ENCODE results near the gene MAEA.

Gene MAEA

DNA sequence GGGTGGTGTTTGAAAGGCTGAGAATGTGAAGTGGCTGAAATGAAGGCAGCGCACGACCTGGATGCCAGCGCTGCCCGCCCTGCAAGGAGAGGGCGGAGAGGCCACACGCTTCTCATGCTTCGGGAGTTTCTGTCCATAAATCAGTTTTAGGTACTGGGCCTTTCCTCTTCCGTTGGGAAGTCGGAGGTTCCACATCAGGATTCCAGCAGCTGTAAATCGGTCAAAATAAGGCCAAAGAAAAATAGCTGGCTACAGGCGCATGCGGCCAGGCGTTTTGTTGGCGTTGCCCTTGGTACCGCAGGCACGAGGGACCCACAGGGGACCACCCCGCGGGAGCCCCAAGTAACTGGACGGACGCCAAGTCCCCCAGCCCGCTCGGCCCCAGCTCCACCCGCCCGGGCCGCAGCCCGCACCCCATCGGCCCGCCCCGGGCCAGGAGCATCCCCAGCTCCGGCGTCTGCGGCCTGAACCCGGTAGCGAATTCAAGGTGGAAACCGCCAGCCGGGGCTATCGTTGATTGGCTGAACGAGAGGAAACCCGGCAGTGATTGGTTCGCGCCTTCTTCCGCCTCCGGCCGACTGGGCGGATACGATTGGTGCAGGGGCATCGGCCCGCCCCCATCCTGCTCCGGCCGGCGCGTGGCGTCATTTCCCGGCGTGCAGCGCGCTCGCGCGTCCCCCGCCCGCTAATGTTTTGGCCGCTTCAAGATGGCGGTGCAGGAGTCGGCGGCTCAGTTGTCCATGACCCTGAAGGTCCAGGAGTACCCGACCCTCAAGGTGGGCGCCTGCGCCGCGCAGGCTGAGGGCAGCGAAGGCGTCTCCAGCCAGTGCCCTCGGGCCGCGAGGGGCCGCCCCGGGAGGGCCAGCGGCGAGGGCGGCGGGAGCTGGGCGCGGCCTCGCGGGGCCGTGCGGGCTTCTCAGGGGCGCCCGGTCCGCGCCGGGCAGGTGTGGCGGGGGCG, at the start of gene MAEA:
Gene MAEA (plus strand): TSS at position 685 of the 958 bp plus-strand sequence. CDS start 23 bp downstream, at position 708.
- peak; percentile 94 to 96 for DNase-seq

DNA sequence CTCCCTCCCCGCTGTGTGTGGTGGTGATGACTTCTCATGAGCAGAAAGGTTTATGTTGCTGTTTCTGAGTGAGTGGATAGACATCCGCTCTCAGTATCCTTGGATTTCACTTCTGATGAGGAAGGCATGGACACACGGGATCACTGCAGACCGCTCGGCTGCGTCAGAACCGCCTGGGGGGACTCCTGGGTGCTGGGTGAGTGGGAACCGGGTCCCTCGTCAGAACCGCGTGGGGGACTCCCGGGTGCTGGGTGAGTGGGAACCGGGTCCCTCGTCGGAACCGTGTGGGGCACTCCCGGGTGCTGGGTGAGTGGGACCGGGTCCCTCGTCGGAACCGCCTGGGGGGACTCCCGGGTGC, 49.8 kb upstream of the MAEA start:
- no peak for DNase-seq

DNA sequence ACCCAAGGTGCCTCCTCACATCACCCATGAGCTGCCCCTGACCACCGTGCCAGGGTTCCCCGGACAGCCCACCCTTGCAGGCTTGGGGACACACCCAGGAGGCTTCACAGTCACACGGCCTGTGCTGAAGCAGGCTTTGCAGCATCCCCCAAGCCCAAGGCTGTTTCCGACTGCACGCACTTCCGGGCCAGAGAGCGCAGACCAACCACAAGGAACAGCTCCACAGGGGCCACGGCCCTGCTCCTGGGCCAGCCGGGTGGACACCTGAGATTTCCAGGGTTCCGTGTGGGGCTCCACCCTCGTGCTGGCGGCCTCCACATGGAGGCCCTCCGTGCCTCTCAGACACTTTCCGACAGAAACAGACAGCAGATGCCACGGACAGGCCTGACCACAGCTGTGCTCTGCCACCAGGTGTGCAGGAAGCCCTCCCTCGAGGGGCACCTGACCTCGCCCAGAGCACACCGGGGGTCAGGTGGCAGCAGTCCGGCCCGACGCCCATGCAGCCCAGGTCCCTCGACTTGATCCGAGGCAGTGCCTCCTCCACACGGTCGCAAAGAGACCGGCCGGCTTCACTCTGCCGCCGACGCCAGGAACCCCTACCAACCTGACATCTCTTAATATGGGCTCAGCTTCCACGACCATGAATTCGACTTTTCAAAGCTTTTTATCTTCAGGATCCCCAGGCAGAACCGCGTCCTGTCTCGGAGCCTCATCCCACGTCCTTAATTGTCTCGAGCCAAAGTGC, 48.8 kb upstream of the MAEA start:
- no peak for DNase-seq

DNA sequence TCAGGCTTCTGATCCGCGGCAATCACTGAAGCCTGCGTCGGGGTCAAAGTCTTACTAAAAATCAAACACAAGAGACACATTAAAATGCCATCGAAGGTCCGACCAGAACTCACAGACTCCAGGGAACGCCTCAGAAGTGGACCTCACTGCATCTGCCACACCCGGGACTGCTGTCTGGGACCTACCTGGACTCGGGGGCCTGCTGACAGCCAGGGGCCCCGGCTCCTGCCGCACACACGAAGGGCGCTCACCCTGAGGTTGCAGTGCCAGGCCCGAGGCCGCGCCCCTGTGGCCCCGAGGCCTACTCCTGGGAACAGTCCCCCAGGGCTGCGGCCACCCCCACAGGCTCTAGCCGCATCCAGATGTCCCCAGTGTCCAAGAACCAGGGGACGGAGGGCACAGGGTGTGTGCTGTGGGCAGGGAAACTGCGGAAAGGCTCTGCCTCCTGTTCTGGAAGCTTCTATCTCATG, 48.2 kb upstream of the MAEA start:
- DNase-seq: no peak

DNA sequence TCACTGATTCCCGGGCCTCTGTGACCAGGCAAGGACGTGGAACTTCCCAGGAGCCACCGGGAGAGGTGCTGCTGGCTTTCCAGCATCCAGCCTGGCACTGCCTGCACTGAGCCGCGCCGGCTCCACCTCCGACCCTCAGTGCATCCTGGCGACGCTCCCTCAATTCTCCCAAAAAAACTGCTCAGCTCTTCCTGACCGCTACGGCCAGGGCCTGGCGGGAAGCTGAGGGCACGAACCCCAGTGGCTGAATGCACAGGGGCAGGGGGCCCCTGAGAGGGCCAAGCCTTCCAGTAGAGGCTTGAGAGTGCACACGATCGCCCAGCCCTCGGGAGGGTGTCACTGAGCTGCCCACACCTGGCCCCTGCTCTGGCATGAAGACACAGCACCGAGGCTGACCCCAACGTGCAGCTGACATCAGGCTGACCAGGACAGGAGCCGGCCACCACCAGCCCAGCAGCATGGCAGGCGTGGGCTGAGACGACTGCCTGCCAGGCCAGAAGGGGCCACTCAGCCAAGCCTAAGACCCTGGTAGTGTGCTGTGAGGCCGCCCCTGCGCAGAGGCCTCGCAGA, 47.7 kb upstream of the MAEA start:
- no peak for DNase-seq

DNA sequence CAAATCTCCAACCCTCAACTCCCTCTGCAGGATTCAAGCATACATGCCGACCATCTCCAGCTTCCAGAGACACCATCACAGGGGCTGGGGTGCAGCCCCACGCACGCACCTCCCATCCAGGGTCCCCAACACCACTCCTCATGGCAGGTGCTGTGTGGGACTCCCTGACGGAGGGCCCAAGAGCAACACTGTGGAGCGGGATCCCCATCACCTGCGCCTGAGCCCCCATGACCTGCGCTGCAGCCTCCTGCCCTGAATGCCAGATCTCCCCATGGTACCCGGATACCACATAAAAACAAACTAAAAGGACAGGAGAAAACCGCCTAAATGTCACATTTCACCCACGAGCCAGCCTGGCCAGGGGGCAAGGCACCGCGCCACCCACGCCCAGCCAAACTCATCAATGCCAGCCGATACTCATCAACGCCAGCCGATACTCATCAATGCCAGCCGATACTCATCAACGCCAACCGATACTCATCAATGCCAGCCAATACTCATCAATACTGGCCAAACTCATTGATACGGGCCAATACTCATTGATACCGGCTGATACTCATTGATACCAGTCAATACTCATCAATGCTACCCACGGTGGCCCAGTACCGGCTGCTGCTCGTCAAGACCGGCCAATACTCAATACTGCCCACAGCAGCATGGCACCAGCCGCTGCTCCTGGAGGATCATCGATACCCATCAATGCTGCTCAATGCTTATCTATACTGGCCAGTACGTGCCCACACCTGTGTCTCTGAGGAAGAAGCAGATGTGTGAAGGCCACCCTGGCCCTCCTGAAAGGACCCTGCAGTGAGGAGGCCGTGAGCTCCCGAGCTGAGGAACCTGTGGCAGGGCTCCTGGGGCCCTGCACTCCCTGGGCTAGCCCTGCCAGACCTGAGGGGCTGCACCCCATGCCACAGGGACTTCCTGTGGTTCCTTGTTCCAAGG, 46.9 kb upstream of the MAEA start:
- no peak for DNase-seq

DNA sequence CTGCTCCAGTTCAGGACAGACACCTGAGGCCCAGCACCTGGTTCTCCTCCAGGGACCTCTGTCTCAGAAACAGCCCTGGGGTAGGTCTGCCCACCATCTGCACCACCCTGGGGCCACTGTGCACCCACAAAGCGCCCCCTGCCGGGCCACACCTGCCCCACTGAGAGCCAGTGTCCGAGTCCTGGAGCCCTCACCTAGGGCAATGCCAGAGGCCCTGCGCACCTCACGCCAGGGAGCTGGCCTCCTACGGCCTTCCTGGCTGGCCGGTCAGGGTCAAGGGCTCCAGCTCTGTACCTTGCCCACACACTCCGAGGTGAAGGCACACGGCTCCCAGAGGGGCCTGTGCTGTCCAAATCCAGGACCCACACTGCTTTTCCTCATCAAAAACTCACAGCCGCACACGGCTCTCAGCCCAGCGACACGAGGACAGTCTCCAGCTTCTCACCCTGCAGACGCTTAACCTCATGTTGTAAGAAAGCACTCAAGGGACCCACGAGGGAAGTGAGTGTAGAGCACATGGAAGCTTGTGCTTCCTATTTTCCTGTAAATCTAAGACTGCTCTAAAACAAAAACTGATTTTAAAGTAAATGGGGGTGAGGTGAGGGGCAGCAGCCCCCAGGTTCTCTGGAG, 46.1 kb upstream of the MAEA start:
- no peak for DNase-seq

DNA sequence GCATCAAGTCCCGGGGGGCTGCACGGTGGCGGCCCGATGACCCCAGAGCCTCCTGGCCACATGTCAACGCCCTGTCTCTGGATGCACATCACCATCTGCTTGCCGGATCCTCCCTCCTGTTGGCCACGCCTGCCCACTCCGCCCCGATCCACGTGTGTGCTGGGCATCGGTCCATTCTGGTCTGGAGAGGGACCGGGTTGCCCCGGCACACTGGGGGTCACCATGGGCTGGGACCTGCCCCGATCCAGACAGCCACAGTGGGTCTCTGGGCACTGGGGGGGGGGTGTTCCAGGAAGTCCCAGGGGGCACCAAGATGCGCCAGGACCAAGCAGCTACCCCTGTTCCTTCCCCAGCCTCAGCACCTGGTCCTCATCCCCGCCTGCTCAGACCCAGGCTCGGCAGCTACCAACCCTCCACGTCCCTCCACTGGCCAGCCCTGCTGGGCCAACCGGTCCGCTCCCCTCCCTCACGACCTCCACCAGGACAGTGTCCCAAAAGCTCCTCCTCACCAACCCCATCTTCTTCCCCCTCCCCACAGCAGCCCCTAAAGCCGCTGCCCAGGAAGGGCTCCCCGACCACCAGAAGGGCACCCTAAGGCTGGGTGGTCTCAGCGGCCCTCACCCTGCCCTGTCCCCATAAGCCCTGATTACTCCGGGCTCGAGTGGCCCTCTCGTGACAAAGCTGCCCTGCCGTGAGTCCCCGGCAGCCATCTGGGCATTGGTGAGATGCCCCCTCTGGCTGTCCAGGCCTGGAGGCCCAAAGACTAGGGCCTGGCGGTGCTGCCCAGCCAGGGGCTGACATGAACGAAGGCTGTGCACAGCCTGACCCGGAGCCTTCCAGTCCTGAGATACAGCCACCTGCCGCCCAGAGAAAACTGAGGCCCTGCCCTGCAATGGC, 45.4 kb upstream of the MAEA start:
- no peak for DNase-seq

DNA sequence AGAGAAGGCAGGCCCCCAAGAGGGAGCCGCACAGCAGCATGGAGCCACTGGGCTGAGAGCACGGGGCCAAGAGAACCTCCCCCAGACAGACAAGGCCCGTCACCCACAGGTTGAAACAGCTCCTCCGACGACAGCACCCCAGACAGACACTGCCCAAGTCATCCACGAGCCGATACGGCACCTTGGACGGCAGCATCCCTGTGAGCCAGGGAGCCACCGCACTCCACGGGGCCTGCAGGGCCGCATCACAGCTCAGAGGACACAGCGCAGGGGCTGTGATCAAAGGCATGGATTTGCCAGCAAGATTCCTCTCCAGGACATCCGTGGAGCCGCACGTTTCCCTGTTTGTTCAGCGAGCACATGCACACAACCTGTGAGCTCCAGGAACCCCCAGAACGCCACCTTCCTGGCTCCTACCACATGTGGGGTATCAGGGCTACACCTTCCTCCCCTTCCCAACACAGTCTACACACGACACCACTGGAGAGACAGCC, 44.7 kb upstream of the MAEA start:
- no peak for DNase-seq

DNA sequence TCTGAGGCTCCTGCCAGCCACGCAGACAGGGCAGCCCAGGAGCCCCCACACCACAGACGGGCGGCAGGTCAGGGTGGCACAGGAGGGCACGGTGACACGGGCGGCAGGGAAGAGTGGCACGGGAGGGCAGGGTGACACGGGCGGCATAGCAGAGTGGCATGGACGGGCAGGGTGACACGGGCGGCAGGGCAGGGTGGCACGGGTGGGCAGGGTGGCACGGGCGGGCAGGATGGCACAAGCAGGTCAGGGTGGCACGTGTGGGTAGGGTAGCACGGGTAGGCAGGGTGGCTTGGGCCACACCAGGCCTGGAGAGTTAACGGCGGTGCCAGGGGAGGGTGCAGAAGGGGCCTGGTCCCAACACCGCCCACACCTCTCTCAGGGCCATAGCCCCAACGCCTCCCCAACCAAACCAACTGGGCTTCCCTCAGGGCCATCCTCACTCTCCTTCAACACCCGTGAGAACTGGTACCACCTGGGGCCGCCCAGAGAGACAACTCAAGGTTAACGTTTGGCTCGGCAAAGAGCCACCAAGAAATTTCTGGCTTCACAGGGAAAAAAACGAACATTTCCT, 44.1 kb upstream of the MAEA start:
- no peak for DNase-seq

DNA sequence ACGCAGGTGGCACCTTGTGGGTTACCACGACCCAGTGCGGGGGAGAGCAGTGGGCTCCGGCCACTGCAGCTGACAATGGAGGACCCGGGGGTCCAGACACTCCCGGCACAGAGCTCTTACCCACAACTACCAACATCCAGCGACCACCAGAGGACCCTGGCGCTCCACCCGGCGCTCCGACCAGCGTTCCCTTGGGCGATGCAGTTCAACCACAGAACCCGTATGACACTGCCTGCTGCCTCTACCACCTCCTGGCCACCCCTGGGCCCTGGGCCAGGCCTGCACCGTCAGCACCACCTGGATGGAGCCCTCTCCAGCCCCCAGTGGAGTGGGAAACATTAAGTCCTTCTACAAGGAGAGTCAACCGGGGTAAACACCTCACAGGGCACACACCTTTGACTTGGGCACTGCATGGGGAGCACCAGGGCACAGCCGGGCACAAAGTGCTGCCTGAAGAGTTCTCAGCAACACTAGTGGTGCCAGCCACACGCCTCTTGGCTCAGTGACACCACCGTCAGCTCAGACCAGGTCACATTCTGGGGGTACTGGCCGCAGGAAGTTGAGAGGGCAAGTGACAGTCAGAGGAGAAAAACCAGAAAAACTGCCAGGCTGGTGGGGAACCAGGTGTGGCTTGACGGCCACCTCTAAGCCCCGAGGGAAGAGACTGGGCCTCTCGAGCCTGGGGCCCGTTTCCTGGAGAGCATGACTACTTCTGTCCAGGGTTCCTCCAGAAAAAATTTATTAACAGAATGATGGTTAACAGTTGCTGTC, 43.4 kb upstream of the MAEA start:
- no peak for DNase-seq

DNA sequence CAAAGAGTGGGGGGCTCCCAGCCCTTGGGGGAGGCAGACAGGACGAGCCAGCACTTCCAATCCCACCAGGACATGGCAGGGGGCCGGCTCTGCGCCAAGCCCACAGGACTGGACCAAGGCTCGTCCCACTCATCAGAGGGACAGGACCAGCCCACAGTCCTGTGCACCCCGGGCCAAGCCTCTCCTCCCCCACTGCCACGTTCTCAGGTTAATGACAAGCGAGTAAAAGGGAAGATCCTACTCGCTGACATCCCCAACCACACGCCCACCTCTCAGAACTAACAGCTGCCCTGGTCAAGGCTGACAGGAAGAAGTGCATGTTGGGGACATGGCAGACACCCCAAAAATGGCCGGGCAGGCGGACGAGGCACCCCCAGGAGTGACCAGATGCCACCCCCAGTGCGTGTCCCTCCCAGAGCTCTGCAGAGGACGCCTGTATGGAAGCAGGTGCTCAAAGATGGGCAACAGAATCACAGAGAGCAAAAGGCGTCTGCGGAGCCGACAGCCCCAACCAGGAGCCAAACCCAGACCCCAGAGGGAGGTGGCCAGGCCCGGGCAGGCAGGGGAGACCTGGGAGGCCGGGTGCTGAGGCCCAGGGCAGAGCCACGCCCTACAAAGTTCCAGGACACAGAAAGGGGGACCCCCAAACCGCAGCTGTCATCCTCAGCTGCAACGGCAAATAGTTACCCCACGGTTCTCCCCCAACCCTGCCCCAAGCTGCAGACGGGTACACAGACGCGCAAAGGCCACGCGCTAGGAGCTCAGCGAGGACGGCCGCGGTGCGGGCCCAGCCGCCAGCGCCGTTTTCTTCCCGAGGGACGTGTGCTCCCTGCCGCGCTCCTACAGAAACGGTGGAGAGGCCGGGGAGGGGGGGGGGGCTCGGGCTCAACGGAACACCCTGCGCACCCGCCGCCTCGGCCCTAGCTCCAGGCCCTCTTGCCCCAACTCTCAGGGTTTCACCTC, 42.5 kb upstream of the MAEA start:
- peak in 1 of 2 experiments; percentile 9 for DNase-seq

DNA sequence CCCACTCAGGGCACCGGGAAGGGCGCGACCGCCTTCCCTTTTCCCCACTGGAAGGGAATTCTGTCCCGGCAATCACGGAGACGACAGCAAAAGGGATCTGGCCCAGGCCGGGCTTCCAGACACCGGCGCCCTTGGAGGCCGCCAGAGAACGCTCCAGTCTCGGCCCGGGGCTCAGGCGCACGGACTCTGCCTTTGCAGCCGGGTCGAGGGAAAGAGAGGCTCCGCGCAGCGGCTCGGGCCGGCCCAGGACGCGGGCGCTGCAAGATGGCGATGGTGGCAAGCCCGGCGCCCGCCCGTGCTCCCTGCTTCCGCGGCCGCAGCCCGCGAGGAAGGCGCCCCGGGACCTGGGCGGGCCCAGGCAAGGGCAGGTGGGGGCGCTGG, 41.8 kb upstream of the MAEA start:
- no peak for DNase-seq

DNA sequence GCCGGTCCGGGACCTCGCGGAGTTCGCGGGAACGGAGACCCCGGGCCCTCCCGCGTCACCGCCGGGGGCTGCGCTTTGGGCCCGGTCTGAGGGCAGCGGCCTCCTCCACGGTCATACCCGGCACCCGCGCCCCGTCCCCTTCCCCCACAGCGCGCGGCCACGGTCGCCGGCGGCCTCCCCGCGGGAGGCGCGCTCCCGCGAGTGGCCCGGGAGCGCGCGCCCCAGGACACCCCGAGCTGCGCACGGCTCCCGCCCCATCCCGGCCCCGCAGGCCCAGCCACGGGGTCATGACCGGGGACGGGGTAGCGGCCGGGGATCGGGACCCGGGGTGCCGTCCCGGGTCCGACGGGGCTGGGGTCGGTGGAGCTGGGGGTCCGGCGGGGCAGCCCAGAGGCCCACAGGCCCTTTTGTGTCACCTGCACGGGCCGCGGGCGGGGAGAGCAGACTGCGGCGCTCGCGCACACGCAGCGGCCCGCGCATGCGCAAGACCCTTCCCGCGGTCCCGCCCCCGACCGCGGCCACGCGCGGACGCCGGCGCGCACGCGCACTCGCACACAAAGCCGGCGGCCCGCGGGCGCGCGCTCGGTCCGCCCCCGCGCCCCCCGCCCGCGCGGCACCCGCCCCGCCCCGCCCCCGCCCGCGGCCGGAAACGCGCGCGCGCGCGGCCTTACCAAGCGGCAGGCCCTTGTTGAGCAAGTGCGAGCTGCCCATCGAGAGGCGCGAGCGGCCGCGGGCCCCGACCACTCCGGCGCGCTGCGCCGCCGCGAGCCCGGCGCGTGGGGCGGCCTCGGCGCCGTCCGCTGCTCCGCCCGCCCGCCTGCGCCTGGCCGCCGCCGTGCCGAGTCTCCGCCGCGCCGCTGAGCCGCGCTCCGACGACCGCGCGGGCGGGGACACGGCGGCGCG, 41.2 kb upstream of the MAEA start, which contains the start of gene CTBP1:
Gene CTBP1 (minus strand): TSS at position 886 of the 903 bp plus-strand sequence. CDS start 7,799 bp downstream, outside the sequence.
- DNase-seq: peak; percentile 58 to 66

DNA sequence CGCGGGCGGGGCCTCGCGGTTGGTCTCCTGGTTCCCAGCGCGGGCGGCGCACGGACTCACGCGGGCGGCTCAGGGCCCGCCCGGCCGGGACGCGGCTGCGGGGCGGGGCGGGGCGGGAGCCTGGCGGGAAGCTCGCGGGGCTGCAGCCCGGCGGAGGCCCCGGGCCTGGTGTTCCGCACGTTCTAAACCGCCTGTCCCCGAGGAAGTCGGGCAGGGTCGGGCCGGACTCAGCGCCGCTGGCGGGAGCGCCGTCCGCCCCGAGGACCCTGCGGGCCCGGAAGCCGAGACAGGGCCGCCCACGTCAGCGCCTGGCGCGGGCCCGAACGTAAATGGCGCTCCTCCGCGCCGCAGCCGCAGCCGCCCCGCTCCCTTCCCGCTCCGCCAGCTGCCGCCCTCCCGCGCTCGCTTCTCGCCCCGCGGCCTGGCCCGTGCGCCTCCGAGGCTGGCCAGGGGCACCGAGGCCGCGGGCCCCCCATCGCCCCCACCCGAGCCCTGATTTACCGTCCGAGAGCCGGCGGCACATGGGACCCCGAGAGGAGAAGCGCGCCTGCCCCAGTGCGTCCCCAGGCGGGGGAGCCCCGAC, 40.5 kb upstream of the MAEA start:
- DNase-seq: peak; percentile 51 to 52

DNA sequence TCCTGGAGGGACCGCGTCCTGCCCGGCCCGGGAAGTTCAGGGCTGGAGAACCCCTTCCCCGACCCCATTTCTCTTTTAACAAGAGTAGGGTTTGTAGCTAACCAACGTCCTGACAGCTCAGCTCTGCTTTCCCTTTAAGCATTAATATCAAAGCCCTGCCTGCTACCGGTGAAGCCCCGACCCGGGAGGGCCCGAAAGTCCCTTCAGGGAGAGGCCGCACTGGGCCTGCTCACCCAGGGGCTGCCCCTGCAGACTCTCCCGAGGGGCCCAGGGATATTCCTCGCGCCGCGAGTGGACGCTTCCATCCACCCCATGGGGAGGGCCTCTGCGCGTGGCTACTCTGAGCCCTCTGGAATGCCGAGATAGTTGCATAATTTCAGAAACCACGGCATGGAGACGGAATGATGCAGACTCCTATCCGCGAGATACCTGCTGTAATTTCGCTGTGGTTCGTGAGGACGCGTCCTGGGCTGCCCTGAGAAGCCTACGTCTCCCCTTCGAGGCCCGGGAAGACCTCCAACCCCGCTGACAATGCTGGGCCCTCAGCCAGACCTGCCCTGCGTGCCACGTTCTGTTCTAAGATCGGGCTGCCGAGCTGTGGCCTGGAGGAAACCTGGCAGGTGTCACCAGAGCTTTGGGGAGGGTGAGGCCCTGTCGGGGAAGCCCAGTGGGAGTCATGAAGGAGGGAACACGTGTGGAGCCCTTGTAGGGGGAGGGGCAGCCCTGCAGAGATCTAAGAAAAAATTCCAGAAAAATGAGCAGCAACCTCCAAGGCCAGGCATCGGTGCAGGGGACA, 39.8 kb upstream of the MAEA start:
- no peak for DNase-seq
